Activated naive CD8-positive, alpha-beta T cell treated with anti-CD3 and anti-CD28 coated beads, Interleukin-2, amount 10 ng/mL, durations not matched to agents 7 days and 5 days (primary cell): ENCODE results near the gene MGMT. TPM values are rescaled to one million over a fixed set of nuclear protein-coding genes. Genes with fewer than 3 reads are reported as not detected.

Experiments used
- ATAC-seq: fragments of 150-1000 bp; cut with Tn5 transposase; one replicate; pipeline ENCODE4 v1.10.0; 2021; ENCODE audit warnings: low read depth, moderate library complexity
- POLR2A ChIA-PET: fragments of 350-600 bp; sonication (Branson Sonifier 250); formaldehyde crosslinking; loops from one replicate; lab custom pipeline; 2021; ENCODE audit warnings: antibody characterized with exemption; lab: Charles Lee
- DNase-seq: peaks from one replicate; pipeline ENCODE4 v3.0.0; 2021
- H3K27ac Mint-ChIP-seq: one replicate; pipeline ENCODE4 v1.8.0; 2022; ENCODE audit warnings: mild to moderate bottlenecking, mixed read lengths
- H3K27me3 Mint-ChIP-seq: one replicate; pipeline ENCODE4 v1.8.0; 2022; ENCODE audit warnings: mild to moderate bottlenecking, moderate library complexity, mixed read lengths
- H3K36me3 Mint-ChIP-seq: one replicate; pipeline ENCODE4 v1.8.0; 2021; ENCODE audit warnings: mild to moderate bottlenecking, mixed read lengths
- H3K4me1 Mint-ChIP-seq: one replicate; pipeline ENCODE4 v1.8.0; 2021; ENCODE audit warnings: mixed read lengths
- H3K4me3 Mint-ChIP-seq: one replicate; pipeline ENCODE4 v1.8.0; 2022; ENCODE audit warnings: mild to moderate bottlenecking, moderate library complexity, mixed read lengths
- H3K9me3 Mint-ChIP-seq: one replicate; pipeline ENCODE4 v1.8.0; 2021; ENCODE audit warnings: mixed read lengths
- total RNA-seq, 2 experiments: library from RNA; stranded (reverse); gene quantifications; one replicate each; pipeline ENCODE4 v1.2.3, GENCODE V29; 2021

MGMT gene
- total RNA-seq, 2 experiments from 2014 or later, result 24.0 to 24.7 TPM

DNA sequence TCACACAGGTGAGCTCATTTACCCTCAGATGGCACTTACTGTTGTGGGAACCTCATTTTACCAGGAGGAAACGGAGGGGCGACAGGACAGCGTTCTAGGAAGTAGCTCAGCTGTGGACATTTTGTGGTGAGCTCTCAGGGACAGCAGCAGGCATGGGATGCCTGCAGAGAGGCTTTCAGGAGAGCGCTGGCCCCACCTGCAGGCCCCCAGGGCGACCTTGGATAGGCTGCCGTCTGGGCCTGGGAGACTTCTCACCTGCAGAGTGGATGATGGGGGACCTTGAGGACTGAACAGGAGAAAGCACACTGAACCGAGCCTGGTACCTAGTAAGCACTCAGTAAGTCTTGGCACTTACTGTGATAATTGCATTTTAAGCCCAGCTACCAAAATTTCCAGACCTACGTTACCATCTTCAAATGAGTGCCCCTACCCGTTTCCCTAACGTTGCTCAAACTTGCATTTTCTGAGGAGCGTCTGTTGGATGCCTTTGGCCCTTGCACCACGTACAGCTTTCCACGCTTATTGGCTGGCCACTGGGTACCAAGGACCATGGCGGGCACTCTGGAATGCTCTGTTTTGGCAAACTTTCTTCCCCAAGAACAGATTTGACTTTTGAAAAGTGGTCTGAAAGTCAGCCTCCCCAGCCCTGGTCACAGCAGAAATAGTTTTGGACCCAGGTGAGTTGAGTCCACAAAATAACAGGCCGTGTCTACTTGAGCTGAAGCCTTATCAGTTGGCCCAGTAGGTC lies 273.7 kb downstream of the MGMT start:
- Mint-ChIP-seq H3K4me3 (no peak overlapping the region), H3K27me3 (no peaks in the 10 kb centered on the region), H3K4me1 (no peaks in the 10 kb centered on the region), H3K9me3 (peaks cover 15% of the 10 kb centered on the region), H3K36me3 (peaks cover 4% of the 10 kb centered on the region), H3K27ac (no peak overlapping the region)
- no peak for ATAC-seq
- POLR2A ChIA-PET, result no interaction called here
- no peak for DNase-seq

DNA sequence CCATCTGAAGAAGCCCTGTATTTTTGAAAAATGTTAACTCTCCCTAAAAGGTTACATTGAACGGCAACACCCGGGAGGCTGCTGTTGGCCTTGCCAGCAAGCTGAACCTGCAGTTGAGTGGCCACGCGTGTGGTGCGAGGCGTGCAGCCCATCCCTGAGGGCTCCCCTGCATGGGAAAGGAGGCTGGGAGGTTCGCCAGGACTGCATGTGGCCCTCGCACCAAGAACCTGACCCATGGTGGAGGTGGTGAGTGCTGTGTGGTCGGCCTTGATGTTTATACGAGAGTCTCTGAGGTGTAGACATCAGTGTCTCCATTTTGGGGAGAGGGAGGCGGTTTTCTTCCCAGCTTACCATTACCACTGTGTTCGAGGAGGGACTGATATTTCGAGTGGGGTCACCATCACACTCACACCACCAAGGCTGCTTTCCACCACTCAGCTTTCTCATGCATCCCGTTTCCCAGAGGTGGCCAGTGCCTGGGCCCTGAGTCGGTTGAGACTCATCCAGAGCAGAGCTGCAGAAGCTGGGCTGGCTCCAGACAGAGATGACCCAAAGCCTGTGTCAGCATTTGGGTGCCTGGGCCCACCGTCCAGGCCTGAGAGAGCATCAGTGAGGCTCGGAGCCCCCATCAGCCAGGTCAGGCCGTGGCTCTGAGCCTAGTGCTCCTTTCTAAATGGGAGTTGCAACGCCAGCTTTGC lies 274.4 kb downstream of the MGMT start:
- Mint-ChIP-seq H3K4me1 (no peaks in the 10 kb centered on the region), H3K4me3 (no peak overlapping the region), H3K9me3 (peaks cover 15% of the 10 kb centered on the region), H3K36me3 (peaks cover 4% of the 10 kb centered on the region), H3K27me3 (no peaks in the 10 kb centered on the region), H3K27ac (no peak overlapping the region)
- POLR2A ChIA-PET, result no interaction called here
- ATAC-seq, result no peak
- no peak for DNase-seq

DNA sequence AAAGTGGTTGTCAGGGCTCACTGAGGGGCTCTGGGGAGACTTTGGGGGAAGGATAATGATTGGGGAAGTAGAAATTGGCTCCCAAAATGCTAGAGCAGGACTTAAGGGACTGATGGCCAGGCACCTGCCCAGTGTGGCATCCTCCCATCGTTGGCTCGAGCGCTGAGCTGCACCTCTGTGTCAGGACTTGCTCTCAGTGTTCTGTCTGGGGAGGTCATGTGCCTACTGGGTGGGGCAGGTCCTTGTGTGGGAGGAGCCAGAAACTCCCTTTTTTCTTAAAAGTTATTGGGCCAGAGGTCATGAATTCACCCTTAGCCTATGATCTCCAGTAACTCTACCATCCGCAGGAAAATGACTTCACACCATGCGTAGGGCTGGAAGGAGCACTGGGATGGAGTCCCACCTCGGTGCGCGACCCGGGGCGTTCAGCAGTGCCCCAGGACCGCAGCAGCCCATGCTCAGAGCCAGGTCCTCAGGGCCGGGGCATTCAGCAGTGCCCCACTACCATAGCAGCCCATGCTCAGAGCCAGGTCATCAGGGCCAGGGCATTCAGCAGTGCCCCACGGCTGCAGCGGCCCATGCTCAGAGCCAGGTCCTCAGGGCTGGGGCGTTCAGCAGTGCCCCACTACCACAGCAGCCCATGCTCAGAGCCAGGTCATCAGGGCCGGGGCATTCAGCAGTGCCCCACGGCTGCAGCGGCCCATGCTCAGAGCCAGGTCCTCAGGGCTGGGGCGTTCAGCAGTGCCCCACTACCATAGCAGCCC lies 275.1 kb downstream of the MGMT start:
- no peaks in the 10 kb centered on the region for H3K27me3 Mint-ChIP-seq
- no peak for ATAC-seq
- H3K4me3 Mint-ChIP-seq, result no peak overlapping the region
- H3K27ac Mint-ChIP-seq, result no peak overlapping the region
- H3K4me1 Mint-ChIP-seq, result no peaks in the 10 kb centered on the region
- POLR2A ChIA-PET, result no interaction called here
- peak; percentile 6 for DNase-seq
- H3K9me3 Mint-ChIP-seq, result peaks cover 15% of the 10 kb centered on the region
- peaks cover 4% of the 10 kb centered on the region for H3K36me3 Mint-ChIP-seq

DNA sequence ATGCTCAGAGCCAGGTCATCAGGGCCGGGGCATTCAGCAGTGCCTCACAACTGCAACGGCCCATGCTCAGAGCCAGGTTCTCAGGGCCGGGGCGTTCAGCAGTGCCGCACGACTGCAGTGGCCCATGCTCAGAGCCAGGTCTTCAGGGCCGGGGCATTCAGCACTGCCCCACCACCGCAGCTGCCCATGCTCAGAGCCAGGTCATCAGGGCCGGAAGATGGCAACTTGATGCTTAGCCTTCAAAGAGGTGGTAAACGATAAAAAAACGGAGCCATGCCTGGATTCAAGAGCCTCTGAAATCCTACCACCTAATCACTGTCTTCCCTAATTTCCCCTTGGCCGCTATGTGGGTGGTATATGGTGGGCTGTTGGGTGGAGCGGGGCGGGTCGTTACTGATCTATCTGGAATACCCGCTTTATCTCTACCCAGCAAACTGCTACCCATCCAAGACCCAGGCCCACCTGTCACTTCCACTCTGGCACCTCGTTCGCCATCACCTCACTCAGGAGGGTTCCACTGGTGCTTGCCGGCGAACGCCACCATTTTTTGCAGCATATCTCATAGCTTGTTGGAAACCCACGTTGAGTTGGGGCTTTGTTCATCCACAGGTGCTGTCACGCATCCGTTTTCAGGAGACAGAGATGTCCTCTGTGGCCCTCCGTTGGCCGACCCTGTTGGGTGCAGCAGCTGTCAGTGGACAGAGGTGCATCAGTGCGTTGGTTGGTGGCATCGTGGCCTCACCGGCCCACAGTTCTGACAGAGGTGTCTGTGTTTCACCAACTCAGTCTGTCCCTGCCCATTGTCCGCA lies 275.9 kb downstream of the MGMT start:
- Mint-ChIP-seq H3K27me3 (no peaks in the 10 kb centered on the region), H3K4me1 (no peaks in the 10 kb centered on the region), H3K4me3 (no peak overlapping the region), H3K36me3 (peaks cover 4% of the 10 kb centered on the region), H3K9me3 (peaks cover 15% of the 10 kb centered on the region), H3K27ac (no peak overlapping the region)
- POLR2A ChIA-PET, result no interaction called here
- DNase-seq (peak; percentile 15), ATAC-seq (no peak)

DNA sequence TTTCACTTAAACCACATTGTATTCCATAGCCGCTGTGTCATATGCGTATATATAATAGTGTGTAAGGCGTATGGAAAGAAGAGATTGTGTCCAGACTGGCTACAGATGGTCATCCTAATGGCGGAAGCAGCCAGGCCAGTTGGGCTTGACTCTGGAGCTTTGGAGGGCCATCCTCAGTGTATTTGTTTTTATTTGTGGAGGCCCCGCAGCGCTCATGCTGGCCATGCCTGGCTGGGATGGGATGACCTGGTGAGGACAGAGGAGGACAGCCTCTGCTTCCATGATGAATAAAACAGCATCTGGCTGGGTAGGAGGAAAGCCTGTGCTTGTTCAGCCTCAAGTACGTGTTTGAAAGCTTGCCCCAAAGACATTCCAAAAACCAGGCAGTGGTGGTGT lies 276.7 kb downstream of the MGMT start:
- peak; percentile 7 for DNase-seq
- POLR2A ChIA-PET, result no interaction called here
- no peak overlapping the region for H3K27ac Mint-ChIP-seq
- ATAC-seq, result no peak
- peaks cover 19% of the 10 kb centered on the region for H3K9me3 Mint-ChIP-seq
- H3K27me3 Mint-ChIP-seq, result no peaks in the 10 kb centered on the region
- H3K36me3 Mint-ChIP-seq, result peaks cover 4% of the 10 kb centered on the region
- H3K4me3 Mint-ChIP-seq, result no peak overlapping the region
- no peaks in the 10 kb centered on the region for H3K4me1 Mint-ChIP-seq

DNA sequence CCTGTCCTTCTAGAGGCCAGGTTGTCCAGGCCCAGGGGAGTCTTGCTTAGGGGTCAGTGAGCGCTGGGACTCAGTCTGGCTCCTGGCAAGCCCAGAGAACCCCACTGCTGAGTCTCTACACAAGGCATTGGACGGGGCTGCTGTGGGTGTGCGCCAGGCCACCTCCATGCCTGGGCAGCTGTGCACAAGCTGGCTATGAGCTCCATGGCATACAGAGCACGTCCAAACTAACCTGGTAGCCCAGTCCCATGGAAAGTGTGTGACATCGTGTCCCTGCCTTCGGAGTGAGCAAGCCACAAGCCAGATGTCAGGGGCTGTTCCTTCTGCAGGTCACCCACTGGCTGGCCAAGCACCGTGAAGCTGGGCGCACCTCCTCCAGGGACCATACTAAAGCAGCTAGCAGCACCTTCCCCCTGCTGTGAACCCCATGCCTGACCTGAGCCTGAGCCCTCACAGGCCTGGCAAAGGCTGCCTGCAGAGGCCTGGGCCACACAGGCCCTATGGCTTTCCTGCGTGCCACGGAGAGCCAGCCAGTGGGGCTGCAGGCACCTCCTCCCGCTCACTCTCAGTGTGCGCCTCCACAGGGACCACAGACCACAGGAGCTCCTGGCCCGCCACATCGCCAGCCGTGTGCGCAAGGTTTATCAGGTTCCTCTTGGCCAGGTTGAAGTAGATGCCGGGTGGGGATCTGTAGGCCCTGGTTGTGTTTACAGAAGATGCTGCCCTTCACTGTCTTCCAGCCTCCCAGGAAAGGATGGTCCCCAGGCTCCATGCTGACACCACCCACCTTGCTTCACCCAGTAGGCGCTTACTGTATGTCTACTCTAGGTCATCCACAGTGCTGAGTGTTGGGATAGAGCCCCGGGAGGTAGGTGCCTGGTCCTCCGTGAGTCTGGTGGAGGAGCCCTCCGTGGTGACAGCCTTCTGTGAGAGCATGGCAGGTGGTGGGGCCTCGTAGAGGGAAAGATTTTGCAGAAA lies 277.4 kb downstream of the MGMT start:
- no peaks in the 10 kb centered on the region for H3K4me1 Mint-ChIP-seq
- POLR2A ChIA-PET, result no interaction called here
- ATAC-seq, result no peak
- peak; percentile 10 for DNase-seq
- no peaks in the 10 kb centered on the region for H3K27me3 Mint-ChIP-seq
- H3K4me3 Mint-ChIP-seq, result no peak overlapping the region
- H3K9me3 Mint-ChIP-seq, result peaks cover 14% of the 10 kb centered on the region
- H3K36me3 Mint-ChIP-seq, result peaks cover 3% of the 10 kb centered on the region
- no peak overlapping the region for H3K27ac Mint-ChIP-seq

DNA sequence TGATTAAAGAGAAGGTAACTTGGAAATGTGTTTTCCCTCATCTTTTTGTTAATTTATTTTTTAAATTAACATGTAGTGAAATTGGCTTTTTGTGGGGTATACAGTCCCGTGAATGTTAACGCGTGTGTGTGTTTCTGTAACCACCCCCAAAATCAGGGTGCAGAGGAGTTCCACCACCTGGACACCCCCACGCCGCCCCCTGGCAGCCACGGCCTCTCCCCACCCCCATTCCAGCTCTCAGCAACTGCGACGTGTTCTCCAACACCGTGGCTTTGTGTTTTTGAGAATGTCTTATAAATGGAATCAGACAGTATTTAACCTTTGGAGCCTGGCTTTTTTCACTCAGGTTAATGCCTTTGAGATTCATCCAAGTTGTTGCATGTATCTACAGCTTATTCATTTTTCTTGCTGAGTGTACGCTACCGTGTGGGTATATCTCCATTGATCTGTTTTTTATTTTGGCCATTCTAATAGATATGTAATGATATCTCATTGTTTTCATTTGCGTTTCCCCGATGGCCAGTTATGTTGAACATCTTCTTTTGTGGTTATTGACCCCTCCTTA lies 278.2 kb downstream of the MGMT start:
- Mint-ChIP-seq H3K4me3 (no peak overlapping the region), H3K4me1 (no peaks in the 10 kb centered on the region), H3K27me3 (no peaks in the 10 kb centered on the region), H3K36me3 (peaks cover 2% of the 10 kb centered on the region), H3K27ac (no peak overlapping the region), H3K9me3 (peaks cover 12% of the 10 kb centered on the region)
- DNase-seq (no peak), ATAC-seq (no peak)
- POLR2A ChIA-PET, result no interaction called here

DNA sequence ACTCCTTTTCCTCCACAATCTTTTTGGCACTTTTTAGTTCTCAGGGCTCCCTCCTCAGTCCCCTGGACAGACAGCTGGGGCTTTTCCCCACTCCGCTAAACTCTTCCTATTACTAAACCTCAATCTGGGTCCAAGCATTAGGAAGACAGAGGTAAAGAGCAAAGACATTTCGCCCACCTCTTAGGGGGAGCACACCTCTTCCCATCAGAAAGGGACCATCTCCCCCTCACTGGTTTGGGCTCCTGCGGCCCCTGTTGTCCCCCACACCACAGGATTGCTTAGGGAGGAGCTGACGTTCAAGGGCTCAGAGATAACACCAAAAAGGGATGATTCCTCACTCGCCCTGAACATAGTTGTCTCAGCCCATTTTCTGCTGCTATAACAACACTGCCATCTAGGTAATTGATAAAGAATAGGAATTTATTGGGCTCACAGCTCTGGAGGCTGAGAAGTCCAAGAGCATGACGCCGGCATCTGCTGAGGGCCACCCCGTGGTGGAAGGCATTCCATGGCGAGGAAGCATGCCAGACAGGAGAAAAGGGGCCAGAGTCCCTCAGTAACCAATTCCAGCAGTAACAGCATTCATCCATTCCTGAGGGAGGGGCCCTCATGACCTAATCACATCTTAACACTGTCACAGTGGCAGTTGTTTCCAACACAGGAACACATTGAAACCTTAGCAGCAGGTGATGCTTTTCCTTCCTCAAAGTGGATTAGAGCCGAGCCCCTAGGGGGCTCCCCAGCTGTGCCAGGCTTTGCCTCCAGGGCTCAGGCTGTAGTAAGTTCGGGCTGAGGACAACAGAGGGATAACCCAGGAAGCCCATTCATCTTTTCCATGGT lies 287.4 kb downstream of the MGMT start:
- DNase-seq, result peak; percentile 0
- Mint-ChIP-seq H3K9me3 (peaks cover 13% of the 10 kb centered on the region), H3K27ac (no peak overlapping the region), H3K36me3 (peaks cover 5% of the 10 kb centered on the region), H3K4me3 (no peak overlapping the region), H3K27me3 (no peaks in the 10 kb centered on the region), H3K4me1 (peaks cover 6% of the 10 kb centered on the region)
- no peak for ATAC-seq
- POLR2A ChIA-PET, result no interaction called here

DNA sequence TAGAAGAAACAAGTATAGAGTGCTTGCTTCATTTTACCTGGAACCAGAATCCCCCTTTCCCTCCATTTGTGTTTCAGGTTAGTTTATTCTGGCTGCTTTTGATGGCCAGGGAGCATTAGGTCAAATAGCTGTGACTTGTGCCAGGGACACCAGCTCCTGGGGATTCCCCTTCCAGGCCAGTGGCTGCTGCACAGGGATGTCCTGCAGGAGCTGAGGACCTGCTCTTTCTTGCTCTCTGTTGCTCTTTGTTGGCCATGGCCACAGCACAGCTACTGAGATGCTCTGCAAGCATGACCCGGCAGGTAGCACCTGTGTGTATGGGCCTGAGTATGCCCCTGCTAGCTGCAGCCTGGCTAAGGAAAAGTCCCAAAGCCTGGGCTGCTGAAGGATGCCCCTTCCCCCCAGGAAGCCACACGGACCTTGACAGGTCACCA lies 288.1 kb downstream of the MGMT start:
- POLR2A ChIA-PET, result no interaction called here
- Mint-ChIP-seq H3K4me3 (no peak overlapping the region), H3K9me3 (peaks cover 12% of the 10 kb centered on the region), H3K4me1 (peaks cover 6% of the 10 kb centered on the region), H3K36me3 (peaks cover 5% of the 10 kb centered on the region), H3K27me3 (no peaks in the 10 kb centered on the region), H3K27ac (no peak overlapping the region)
- peak; percentile 5 for DNase-seq
- ATAC-seq, result no peak

DNA sequence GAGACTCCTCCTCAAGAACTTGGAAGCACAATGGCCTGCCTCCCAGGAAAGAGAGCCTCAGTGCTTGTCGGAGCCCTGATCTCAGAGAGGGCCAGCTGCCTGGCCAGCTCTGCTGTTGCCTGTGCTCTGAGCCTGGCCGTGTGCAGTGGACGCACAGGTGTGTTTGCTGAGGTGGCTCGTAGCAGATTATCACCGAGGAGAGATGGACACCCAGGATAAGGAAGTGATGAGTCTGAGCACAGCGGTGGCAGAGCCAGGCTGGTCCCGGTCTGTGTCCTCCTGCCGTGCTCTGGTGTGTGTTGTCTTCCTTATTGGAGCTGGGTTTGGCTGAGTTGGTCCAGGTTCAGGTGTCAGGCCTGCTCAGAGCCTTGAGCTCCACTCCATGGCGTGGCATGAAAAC lies 288.6 kb downstream of the MGMT start:
- Mint-ChIP-seq H3K27ac (no peak overlapping the region), H3K4me3 (no peak overlapping the region), H3K9me3 (peaks cover 12% of the 10 kb centered on the region), H3K4me1 (peaks cover 6% of the 10 kb centered on the region), H3K27me3 (no peaks in the 10 kb centered on the region), H3K36me3 (peaks cover 5% of the 10 kb centered on the region)
- POLR2A ChIA-PET, result no interaction called here
- DNase-seq (peak; percentile 2), ATAC-seq (no peak)
